Caco-2 (cell line): Measurements from ENCODE around the gene ACAD9. TPM values are rescaled to one million over a fixed set of nuclear protein-coding genes. Genes with fewer than 3 reads are reported as not detected.

Experiments used
- BruUV-seq: library from RNA; stranded (reverse); fragments of 400-500 nt; replicated peaks from 2 replicates; lab custom pipeline; 2021; lab: Mats Ljungman, UMichigan
- CTCF ChIA-PET: fragments of 300-600 bp; sonication (Branson Sonifier 250); formaldehyde crosslinking; loops from one replicate; lab custom pipeline; 2022; ENCODE audit warnings: antibody characterized with exemption; lab: Charles Lee
- POLR2A ChIA-PET: fragments of 300-600 bp; sonication (Branson Sonifier 250); formaldehyde crosslinking; loops from one replicate; lab custom pipeline; 2022; ENCODE audit warnings: antibody characterized with exemption; lab: Charles Lee
- DNase-seq, 2 experiments: peaks; one replicate each; pipeline versions ENCODE4 v3.0.0 to v3.0.0-alpha.2; 2020 to 2022
- H3K27me3 ChIP-seq: replicated peaks from 2 replicates; pipeline ENCODE4 v1.6.0; 2011; ENCODE audit warnings: low read length; ENCODE audit not compliant: control insufficient read depth, insufficient read depth
- H3K36me3 ChIP-seq: 2 replicates; pipeline ENCODE4 v1.5.1; 2011; ENCODE audit warnings: low read length; ENCODE audit not compliant: control insufficient read depth, insufficient read depth
- H3K4me1 ChIP-seq: fragments of 250-450 bp; sonication (Bioruptor Pico); 2 replicates; pipeline ENCODE4 v1.5.1; 2020; ENCODE audit warnings: mild to moderate bottlenecking
- H3K4me3 ChIP-seq: 2 replicates; pipeline ENCODE4 v1.5.1; 2011; ENCODE audit warnings: low read depth, mild to moderate bottlenecking, control low read depth, low read length
- H3K9me3 ChIP-seq: fragments of 250-450 bp; sonication (Bioruptor Pico); 2 replicates; pipeline ENCODE4 v1.5.1; 2020; ENCODE audit warnings: mild to moderate bottlenecking, moderate library complexity
- H3K27ac Mint-ChIP-seq: one replicate; pipeline ENCODE4 v1.8.0; 2022; ENCODE audit warnings: mixed read lengths; ENCODE audit not compliant: unreplicated experiment
- H3K27me3 Mint-ChIP-seq: one replicate; pipeline ENCODE4 v1.8.0; 2022; ENCODE audit warnings: mixed read lengths; ENCODE audit not compliant: insufficient read depth, unreplicated experiment
- H3K36me3 Mint-ChIP-seq: one replicate; pipeline ENCODE4 v1.8.0; 2022; ENCODE audit warnings: mild to moderate bottlenecking, mixed read lengths; ENCODE audit not compliant: insufficient read depth, unreplicated experiment
- H3K4me1 Mint-ChIP-seq: one replicate; pipeline ENCODE4 v1.8.0; 2022; ENCODE audit warnings: low read depth, mixed read lengths; ENCODE audit not compliant: unreplicated experiment
- H3K4me3 Mint-ChIP-seq: one replicate; pipeline ENCODE4 v1.8.0; 2022; ENCODE audit warnings: mild to moderate bottlenecking, moderate library complexity, mixed read lengths; ENCODE audit not compliant: unreplicated experiment
- H3K9me3 Mint-ChIP-seq: one replicate; pipeline ENCODE4 v1.8.0; 2022; ENCODE audit warnings: mixed read lengths; ENCODE audit not compliant: unreplicated experiment
- CTCF ChIP-seq, 2 experiments: fragments of 200-600 bp in 1 of 2; IDR thresholded peaks; 1 replicate in 1 of 2; 2 replicates in 1 of 2; pipeline versions ENCODE4 v1.5.1 to v1.8.0; 2011 to 2022; ENCODE audit warnings: antibody characterized with exemption in 1 of 2, control low read depth in 1 of 2, inconsistent platforms in 1 of 2, low read depth in 1 of 2, low read length in 1 of 2, mild to moderate bottlenecking in 1 of 2, moderate library complexity in 1 of 2; ENCODE audit not compliant: insufficient read depth in 1 of 2, severe bottlenecking in 1 of 2, unreplicated experiment in 1 of 2
- intact Hi-C: fragments of 100-400 bp; cut with micrococcal nuclease; formaldehyde crosslinking; loops from one replicate; pipeline ENCODE4 v1.10.0; 2022; ENCODE audit not compliant: unreplicated experiment
- total RNA-seq: library from RNA; stranded (reverse); gene quantifications from 2 replicates; pipeline ENCODE4 v1.2.3, GENCODE V29; 2022

The ACAD9 gene
- total RNA-seq, 1 experiment from 2014 or later: 60.0 TPM

- H3K4me1 Mint-ChIP-seq: no peaks in the 10 kb centered on the region
- no peaks in the 10 kb centered on the region for H3K27me3 Mint-ChIP-seq
- H3K36me3 ChIP-seq: peaks cover 2% of the 10 kb centered on the region
- CTCF ChIA-PET: no interaction called here
- H3K4me3 Mint-ChIP-seq: no peak overlapping the region
- no peak for DNase-seq
- no peaks in the 10 kb centered on the region for H3K27me3 ChIP-seq
- BruUV-seq: no TSS peak
- H3K27ac Mint-ChIP-seq: no peak overlapping the region
- H3K9me3 Mint-ChIP-seq: no peaks in the 10 kb centered on the region
- H3K4me3 ChIP-seq: no peak overlapping the region
- intact Hi-C loops: no loop called here
- H3K36me3 Mint-ChIP-seq: peaks cover 58% of the 10 kb centered on the region
- POLR2A ChIA-PET: interaction anchor here (0.5 kb wide), 1 partner anchor 82 kb away, joined by 4 read pairs; no protein-coding TSS in a partner anchor
- no peaks in the 10 kb centered on the region for H3K9me3 ChIP-seq
- H3K4me1 ChIP-seq: no peaks in the 10 kb centered on the region
- TF ChIP-seq CTCF (IDR thresholded peaks at IDR 0.05; ENCODE audit: insufficient read depth in 1 of 2, low read depth in 1 of 2, low read length in 1 of 2, severe bottlenecking in 1 of 2, unreplicated experiment in 1 of 2): no peak
Measured at GRCh38 chr3:128907706-128908445, 28.5 kb downstream of the ACAD9 start.

GRCh38 chr3:128908951-128909350 lies 29.5 kb downstream of the ACAD9 start:
- Mint-ChIP-seq H3K36me3 (peaks cover 61% of the 10 kb centered on the region), H3K27ac (no peak overlapping the region), H3K4me3 (no peak overlapping the region), H3K4me1 (no peaks in the 10 kb centered on the region), H3K9me3 (no peaks in the 10 kb centered on the region), H3K27me3 (no peaks in the 10 kb centered on the region)
- CTCF ChIA-PET: no interaction called here
- Histone ChIP-seq H3K36me3 (peaks cover 2% of the 10 kb centered on the region), H3K27me3 (no peaks in the 10 kb centered on the region), H3K4me1 (no peaks in the 10 kb centered on the region), H3K4me3 (no peak overlapping the region), H3K9me3 (no peaks in the 10 kb centered on the region)
- TF ChIP-seq CTCF (IDR thresholded peaks at IDR 0.05; ENCODE audit: insufficient read depth in 1 of 2, low read depth in 1 of 2, low read length in 1 of 2, severe bottlenecking in 1 of 2, unreplicated experiment in 1 of 2): no peak
- no peak for DNase-seq
- BruUV-seq: no TSS peak
- intact Hi-C loops: no loop called here
- POLR2A ChIA-PET: no interaction called here

- H3K36me3 ChIP-seq: no peaks in the 10 kb centered on the region; the same call in none of the 2 replicates
Measured at GRCh38 chr3:128910006-128910405, 30.6 kb downstream of the ACAD9 start.

More at GRCh38 chr3:128910006-128910405, 30.6 kb downstream of the ACAD9 start:
- Mint-ChIP-seq H3K27ac (no peak overlapping the region), H3K4me1 (no peaks in the 10 kb centered on the region), H3K4me3 (no peak overlapping the region), H3K36me3 (peaks cover 54% of the 10 kb centered on the region), H3K27me3 (no peaks in the 10 kb centered on the region), H3K9me3 (no peaks in the 10 kb centered on the region)
- no peaks in the 10 kb centered on the region for H3K4me1 ChIP-seq
- intact Hi-C loops: no loop called here
- POLR2A ChIA-PET: no interaction called here
- BruUV-seq: no TSS peak
- no peak overlapping the region for H3K4me3 ChIP-seq
- CTCF ChIA-PET: interaction anchor here (0.5 kb wide), 1 partner anchor 60 kb away, joined by 4 read pairs; no protein-coding TSS in a partner anchor
- no peaks in the 10 kb centered on the region for H3K27me3 ChIP-seq
- H3K9me3 ChIP-seq: no peaks in the 10 kb centered on the region
- TF ChIP-seq CTCF (IDR thresholded peaks at IDR 0.05; ENCODE audit: insufficient read depth in 1 of 2, low read depth in 1 of 2, low read length in 1 of 2, severe bottlenecking in 1 of 2, unreplicated experiment in 1 of 2): no peak
- DNase-seq: no peak
